ENCODE data around the gene TGIF1.

TGIF1 gene

GRCh38 chr18:3489462-3489861 is 39.5 kb downstream of the TGIF1 start:
- Histone ChIP-seq H3K27me3 (ENCODE audit: control insufficient read depth, insufficient read depth, low read length) (no peaks in the 10 kb centered on the region), H3K9me3 (ENCODE audit: control insufficient read depth, insufficient read depth, low read length) (no peaks in the 10 kb centered on the region), H3K4me3 (ENCODE audit: low read depth, low read length) (no peak overlapping the region), H3K36me3 (ENCODE audit: control insufficient read depth, insufficient read depth, low read length) (no peaks in the 10 kb centered on the region), H3K9ac (ENCODE audit: low read depth, low read length) (no peak overlapping the region), H3K4me1 (ENCODE audit: control insufficient read depth, insufficient read depth, low read length) (peaks cover 9% of the 10 kb centered on the region), H3K27ac (ENCODE audit: low read depth, low read length) (no peak overlapping the region)

- Histone ChIP-seq H3K27ac (ENCODE audit: low read depth, low read length) (no peak overlapping the region), H3K9ac (ENCODE audit: low read depth, low read length) (no peak overlapping the region), H3K4me3 (ENCODE audit: low read depth, low read length) (no peak overlapping the region), H3K9me3 (ENCODE audit: control insufficient read depth, insufficient read depth, low read length) (no peaks in the 10 kb centered on the region), H3K4me1 (ENCODE audit: control insufficient read depth, insufficient read depth, low read length) (peaks cover 9% of the 10 kb centered on the region), H3K36me3 (ENCODE audit: control insufficient read depth, insufficient read depth, low read length) (no peaks in the 10 kb centered on the region), H3K27me3 (ENCODE audit: control insufficient read depth, insufficient read depth, low read length) (no peaks in the 10 kb centered on the region)
Measured at GRCh38 chr18:3491981-3492555, 42.1 kb downstream of the TGIF1 start.

GRCh38 chr18:3492721-3493120 is 42.7 kb downstream of the TGIF1 start:
- H3K36me3 ChIP-seq (ENCODE audit: control insufficient read depth, insufficient read depth, low read length) = no peaks in the 10 kb centered on the region
- peaks cover 2% of the 10 kb centered on the region; the same call in 1 of the 2 replicates for H3K27me3 ChIP-seq (ENCODE audit: control insufficient read depth, insufficient read depth, low read length)
- H3K27ac ChIP-seq (ENCODE audit: low read depth, low read length) = no peak overlapping the region
- H3K9ac ChIP-seq (ENCODE audit: low read depth, low read length) = no peak overlapping the region
- H3K4me3 ChIP-seq (ENCODE audit: low read depth, low read length) = no peak overlapping the region
- peaks cover 9% of the 10 kb centered on the region for H3K4me1 ChIP-seq (ENCODE audit: control insufficient read depth, insufficient read depth, low read length)
- H3K9me3 ChIP-seq (ENCODE audit: control insufficient read depth, insufficient read depth, low read length) = no peaks in the 10 kb centered on the region

- H3K9ac ChIP-seq (ENCODE audit: low read depth, low read length) = no peak overlapping the region
- no peak overlapping the region for H3K27ac ChIP-seq (ENCODE audit: low read depth, low read length)
- H3K9me3 ChIP-seq (ENCODE audit: control insufficient read depth, insufficient read depth, low read length) = no peaks in the 10 kb centered on the region
- H3K36me3 ChIP-seq (ENCODE audit: control insufficient read depth, insufficient read depth, low read length) = no peaks in the 10 kb centered on the region
- H3K4me1 ChIP-seq (ENCODE audit: control insufficient read depth, insufficient read depth, low read length) = peaks cover 16% of the 10 kb centered on the region
- peaks cover 11% of the 10 kb centered on the region for H3K27me3 ChIP-seq (ENCODE audit: control insufficient read depth, insufficient read depth, low read length)
- H3K4me3 ChIP-seq (ENCODE audit: low read depth, low read length) = no peak overlapping the region
Measured at GRCh38 chr18:3493501-3494244, 43.7 kb downstream of the TGIF1 start.

- H3K27me3 ChIP-seq (ENCODE audit: control insufficient read depth, insufficient read depth, low read length) = peaks cover 12% of the 10 kb centered on the region
- no peak overlapping the region for H3K27ac ChIP-seq (ENCODE audit: low read depth, low read length)
- peaks cover 16% of the 10 kb centered on the region for H3K4me1 ChIP-seq (ENCODE audit: control insufficient read depth, insufficient read depth, low read length)
- H3K9ac ChIP-seq (ENCODE audit: low read depth, low read length) = no peak overlapping the region
- H3K36me3 ChIP-seq (ENCODE audit: control insufficient read depth, insufficient read depth, low read length) = no peaks in the 10 kb centered on the region
- H3K9me3 ChIP-seq (ENCODE audit: control insufficient read depth, insufficient read depth, low read length) = no peaks in the 10 kb centered on the region
- H3K4me3 ChIP-seq (ENCODE audit: low read depth, low read length) = no peak overlapping the region
Measured at GRCh38 chr18:3494245-3494526, 44.2 kb downstream of the TGIF1 start.

- Histone ChIP-seq H3K27ac (ENCODE audit: low read depth, low read length) (no peak overlapping the region), H3K9me3 (ENCODE audit: control insufficient read depth, insufficient read depth, low read length) (no peaks in the 10 kb centered on the region), H3K4me1 (ENCODE audit: control insufficient read depth, insufficient read depth, low read length) (peaks cover 19% of the 10 kb centered on the region), H3K27me3 (ENCODE audit: control insufficient read depth, insufficient read depth, low read length) (peaks cover 12% of the 10 kb centered on the region), H3K9ac (ENCODE audit: low read depth, low read length) (no peak overlapping the region), H3K4me3 (ENCODE audit: low read depth, low read length) (no peak overlapping the region), H3K36me3 (ENCODE audit: control insufficient read depth, insufficient read depth, low read length) (no peaks in the 10 kb centered on the region)
Measured at GRCh38 chr18:3494569-3494968, 44.6 kb downstream of the TGIF1 start.

GRCh38 chr18:3495691-3496430 is 45.9 kb downstream of the TGIF1 start:
- Histone ChIP-seq H3K4me3 (ENCODE audit: low read depth, low read length) (no peak overlapping the region), H3K27ac (ENCODE audit: low read depth, low read length) (no peak overlapping the region), H3K4me1 (ENCODE audit: control insufficient read depth, insufficient read depth, low read length) (peaks cover 26% of the 10 kb centered on the region), H3K9ac (ENCODE audit: low read depth, low read length) (no peak overlapping the region), H3K27me3 (ENCODE audit: control insufficient read depth, insufficient read depth, low read length) (peaks cover 17% of the 10 kb centered on the region), H3K36me3 (ENCODE audit: control insufficient read depth, insufficient read depth, low read length) (no peaks in the 10 kb centered on the region), H3K9me3 (ENCODE audit: control insufficient read depth, insufficient read depth, low read length) (no peaks in the 10 kb centered on the region)

- Histone ChIP-seq H3K9me3 (ENCODE audit: control insufficient read depth, insufficient read depth, low read length) (no peaks in the 10 kb centered on the region), H3K36me3 (ENCODE audit: control insufficient read depth, insufficient read depth, low read length) (no peaks in the 10 kb centered on the region), H3K9ac (ENCODE audit: low read depth, low read length) (peak overlapping the region; percentile 42; the same call in 1 of the 2 replicates), H3K4me3 (ENCODE audit: low read depth, low read length) (peak overlapping the region; percentile 57), H3K27me3 (ENCODE audit: control insufficient read depth, insufficient read depth, low read length) (peaks cover 17% of the 10 kb centered on the region), H3K27ac (ENCODE audit: low read depth, low read length) (peak overlapping the region; percentile 3), H3K4me1 (ENCODE audit: control insufficient read depth, insufficient read depth, low read length) (peaks cover 21% of the 10 kb centered on the region)
Measured at GRCh38 chr18:3498698-3499471, 48.9 kb downstream of the TGIF1 start.

- H3K27me3 ChIP-seq (ENCODE audit: control insufficient read depth, insufficient read depth, low read length) = peaks cover 17% of the 10 kb centered on the region
- no peak overlapping the region for H3K9ac ChIP-seq (ENCODE audit: low read depth, low read length)
- H3K4me1 ChIP-seq (ENCODE audit: control insufficient read depth, insufficient read depth, low read length) = peaks cover 17% of the 10 kb centered on the region
- peak overlapping the region; percentile 57 for H3K4me3 ChIP-seq (ENCODE audit: low read depth, low read length)
- no peaks in the 10 kb centered on the region for H3K36me3 ChIP-seq (ENCODE audit: control insufficient read depth, insufficient read depth, low read length)
- H3K9me3 ChIP-seq (ENCODE audit: control insufficient read depth, insufficient read depth, low read length) = no peaks in the 10 kb centered on the region
- H3K27ac ChIP-seq (ENCODE audit: low read depth, low read length) = peak overlapping the region; percentile 3
Measured at GRCh38 chr18:3499501-3499900, 49.5 kb downstream of the TGIF1 start.

GRCh38 chr18:3500016-3500415 is 50.0 kb downstream of the TGIF1 start:
- Histone ChIP-seq H3K27ac (ENCODE audit: low read depth, low read length) (no peak overlapping the region), H3K4me3 (ENCODE audit: low read depth, low read length) (no peak overlapping the region), H3K9ac (ENCODE audit: low read depth, low read length) (no peak overlapping the region)

More at GRCh38 chr18:3500016-3500415, 50.0 kb downstream of the TGIF1 start:
- H3K36me3 ChIP-seq (ENCODE audit: control insufficient read depth, insufficient read depth, low read length) = no peaks in the 10 kb centered on the region
- H3K4me1 ChIP-seq (ENCODE audit: control insufficient read depth, insufficient read depth, low read length) = peaks cover 17% of the 10 kb centered on the region
- peaks cover 17% of the 10 kb centered on the region for H3K27me3 ChIP-seq (ENCODE audit: control insufficient read depth, insufficient read depth, low read length)
- H3K9me3 ChIP-seq (ENCODE audit: control insufficient read depth, insufficient read depth, low read length) = no peaks in the 10 kb centered on the region
